ENCODE data around the gene UPF1.

Gene UPF1

DNA sequence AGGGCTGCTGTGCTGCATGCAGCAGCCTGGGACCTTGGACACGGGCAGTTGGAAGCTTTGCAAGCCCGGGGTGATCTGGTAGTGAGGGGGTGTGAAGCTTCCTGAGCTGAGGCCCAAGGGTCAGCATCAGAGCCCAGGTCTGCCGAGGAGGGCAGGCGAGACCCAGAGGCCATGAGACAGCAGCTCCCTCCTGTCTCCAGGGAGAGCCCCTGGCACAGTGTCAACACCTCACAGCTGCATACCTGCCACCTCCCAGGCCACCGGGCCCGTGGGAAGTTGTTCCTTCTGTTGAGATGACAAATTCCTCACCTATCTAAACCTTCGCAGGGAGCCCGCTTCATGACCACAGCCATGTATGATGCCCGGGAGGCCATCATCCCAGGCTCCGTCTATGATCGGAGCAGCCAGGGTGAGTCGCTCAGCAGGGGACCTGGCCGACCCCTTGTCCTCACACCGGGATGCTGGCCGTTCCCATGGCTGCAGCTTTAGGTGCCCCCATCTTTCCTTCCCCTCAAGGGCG, 32.1 kb downstream of the UPF1 start:
- peaks cover 31% of the 10 kb centered on the region for H3K4me1 ChIP-seq (ENCODE audit: low read length)
- H3K4me3 ChIP-seq (ENCODE audit: low read length), result no peak overlapping the region
- H3K9ac ChIP-seq (ENCODE audit: low read length), result no peak overlapping the region
- H3K79me2 ChIP-seq (ENCODE audit: low read length), result peaks cover 40% of the 10 kb centered on the region
- H3K36me3 ChIP-seq (replicated peaks; ENCODE audit: insufficient read depth, low read length), result peaks cover 26% of the 10 kb centered on the region
- H3F3A ChIP-seq (ENCODE audit: insufficient read depth, low read length), result peaks cover 20% of the 10 kb centered on the region; the same call in 1 of the 2 replicates
- H3K27me3 ChIP-seq (replicated peaks; ENCODE audit: insufficient read depth, low read length), result no peaks in the 10 kb centered on the region
- no peak overlapping the region for H3K4me2 ChIP-seq (ENCODE audit: low read depth, low read length)
- no peaks in the 10 kb centered on the region for H4K20me1 ChIP-seq (ENCODE audit: insufficient read depth, low read length)
- DNase-seq, result no peak
- H3K9me2 ChIP-seq (replicated peaks; ENCODE audit: insufficient read depth, low read length), result no peaks in the 10 kb centered on the region
- no peak for TF ChIP-seq EZH2 (optimal IDR thresholded peaks at IDR 0.05; ENCODE audit: low read depth, low read length)
- TF ChIP-seq EZH2phosphoT487 (IDR thresholded peaks at IDR 0.05; ENCODE audit: low read length), result no peak
- TF ChIP-seq, protein P1, sequence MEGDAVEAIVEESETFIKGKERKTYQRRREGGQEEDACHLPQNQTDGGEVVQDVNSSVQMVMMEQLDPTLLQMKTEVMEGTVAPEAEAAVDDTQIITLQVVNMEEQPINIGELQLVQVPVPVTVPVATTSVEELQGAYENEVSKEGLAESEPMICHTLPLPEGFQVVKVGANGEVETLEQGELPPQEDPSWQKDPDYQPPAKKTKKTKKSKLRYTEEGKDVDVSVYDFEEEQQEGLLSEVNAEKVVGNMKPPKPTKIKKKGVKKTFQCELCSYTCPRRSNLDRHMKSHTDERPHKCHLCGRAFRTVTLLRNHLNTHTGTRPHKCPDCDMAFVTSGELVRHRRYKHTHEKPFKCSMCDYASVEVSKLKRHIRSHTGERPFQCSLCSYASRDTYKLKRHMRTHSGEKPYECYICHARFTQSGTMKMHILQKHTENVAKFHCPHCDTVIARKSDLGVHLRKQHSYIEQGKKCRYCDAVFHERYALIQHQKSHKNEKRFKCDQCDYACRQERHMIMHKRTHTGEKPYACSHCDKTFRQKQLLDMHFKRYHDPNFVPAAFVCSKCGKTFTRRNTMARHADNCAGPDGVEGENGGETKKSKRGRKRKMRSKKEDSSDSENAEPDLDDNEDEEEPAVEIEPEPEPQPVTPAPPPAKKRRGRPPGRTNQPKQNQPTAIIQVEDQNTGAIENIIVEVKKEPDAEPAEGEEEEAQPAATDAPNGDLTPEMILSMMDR (IDR thresholded peaks at IDR 0.05; ENCODE audit: low read length), result no peak
- H3K9me3 ChIP-seq (replicated peaks; ENCODE audit: insufficient read depth, low read length), result no peaks in the 10 kb centered on the region
- no peak overlapping the region for H3K27ac ChIP-seq (ENCODE audit: low read length)
- H2AFZ ChIP-seq (ENCODE audit: low read length), result no peak overlapping the region

DNA sequence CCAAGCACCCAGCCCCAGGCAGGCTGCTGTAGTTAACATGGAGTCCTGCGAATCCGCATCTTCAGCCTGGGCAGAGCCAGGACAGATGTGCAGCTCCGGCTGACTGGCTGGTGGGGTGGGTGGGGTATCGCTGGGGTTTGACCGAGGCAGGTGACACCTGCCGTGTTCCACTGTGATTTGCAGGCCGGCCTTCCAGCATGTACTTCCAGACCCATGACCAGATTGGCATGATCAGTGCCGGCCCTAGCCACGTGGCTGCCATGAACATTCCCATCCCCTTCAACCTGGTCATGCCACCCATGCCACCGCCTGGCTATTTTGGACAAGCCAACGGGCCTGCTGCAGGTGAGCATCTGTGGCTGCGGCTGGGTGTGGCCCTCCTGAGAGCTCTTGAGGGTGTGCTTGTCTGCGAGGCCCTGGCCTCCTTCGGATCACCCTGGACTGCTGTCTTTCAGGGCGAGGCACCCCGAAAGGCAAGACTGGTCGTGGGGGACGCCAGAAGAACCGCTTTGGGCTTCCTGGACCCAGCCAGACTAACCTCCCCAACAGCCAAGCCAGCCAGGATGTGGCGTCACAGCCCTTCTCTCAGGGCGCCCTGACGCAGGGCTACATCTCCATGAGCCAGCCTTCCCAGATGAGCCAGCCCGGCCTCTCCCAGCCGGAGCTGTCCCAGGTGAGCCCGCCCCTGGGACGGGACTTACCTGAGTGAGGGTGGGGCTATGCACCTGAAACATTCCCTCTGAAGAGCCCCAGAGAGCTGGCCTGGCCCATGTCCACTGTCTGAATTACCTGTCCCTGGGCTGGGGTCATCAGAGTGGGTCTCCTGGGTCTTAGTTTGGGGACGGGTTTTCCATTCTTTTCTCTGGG, 33.6 kb downstream of the UPF1 start:
- peaks cover 17% of the 10 kb centered on the region for H3K4me1 ChIP-seq (ENCODE audit: low read length)
- H3K79me2 ChIP-seq (ENCODE audit: low read length), result peaks cover 28% of the 10 kb centered on the region; the same call in 1 of the 2 replicates
- H3K9me3 ChIP-seq (replicated peaks; ENCODE audit: insufficient read depth, low read length), result no peaks in the 10 kb centered on the region
- no peak overlapping the region for H2AFZ ChIP-seq (ENCODE audit: low read length)
- DNase-seq, result no peak
- no peaks in the 10 kb centered on the region for H3K9me2 ChIP-seq (replicated peaks; ENCODE audit: insufficient read depth, low read length)
- no peak overlapping the region for H3K4me3 ChIP-seq (ENCODE audit: low read length)
- no peaks in the 10 kb centered on the region for H4K20me1 ChIP-seq (ENCODE audit: insufficient read depth, low read length)
- H3K27me3 ChIP-seq (replicated peaks; ENCODE audit: insufficient read depth, low read length), result no peaks in the 10 kb centered on the region
- peaks cover 22% of the 10 kb centered on the region for H3K36me3 ChIP-seq (replicated peaks; ENCODE audit: insufficient read depth, low read length)
- no peak overlapping the region for H3K27ac ChIP-seq (ENCODE audit: low read length)
- H3F3A ChIP-seq (ENCODE audit: insufficient read depth, low read length), result peaks cover 15% of the 10 kb centered on the region; the same call in 1 of the 2 replicates
- TF ChIP-seq EZH2 (optimal IDR thresholded peaks at IDR 0.05; ENCODE audit: low read depth, low read length), result no peak
- TF ChIP-seq, protein P1 (IDR thresholded peaks at IDR 0.05; ENCODE audit: low read length), result no peak
- no peak for TF ChIP-seq EZH2phosphoT487 (IDR thresholded peaks at IDR 0.05; ENCODE audit: low read length)
- H3K4me2 ChIP-seq (ENCODE audit: low read depth, low read length), result no peak overlapping the region
- no peak overlapping the region for H3K9ac ChIP-seq (ENCODE audit: low read length)

DNA sequence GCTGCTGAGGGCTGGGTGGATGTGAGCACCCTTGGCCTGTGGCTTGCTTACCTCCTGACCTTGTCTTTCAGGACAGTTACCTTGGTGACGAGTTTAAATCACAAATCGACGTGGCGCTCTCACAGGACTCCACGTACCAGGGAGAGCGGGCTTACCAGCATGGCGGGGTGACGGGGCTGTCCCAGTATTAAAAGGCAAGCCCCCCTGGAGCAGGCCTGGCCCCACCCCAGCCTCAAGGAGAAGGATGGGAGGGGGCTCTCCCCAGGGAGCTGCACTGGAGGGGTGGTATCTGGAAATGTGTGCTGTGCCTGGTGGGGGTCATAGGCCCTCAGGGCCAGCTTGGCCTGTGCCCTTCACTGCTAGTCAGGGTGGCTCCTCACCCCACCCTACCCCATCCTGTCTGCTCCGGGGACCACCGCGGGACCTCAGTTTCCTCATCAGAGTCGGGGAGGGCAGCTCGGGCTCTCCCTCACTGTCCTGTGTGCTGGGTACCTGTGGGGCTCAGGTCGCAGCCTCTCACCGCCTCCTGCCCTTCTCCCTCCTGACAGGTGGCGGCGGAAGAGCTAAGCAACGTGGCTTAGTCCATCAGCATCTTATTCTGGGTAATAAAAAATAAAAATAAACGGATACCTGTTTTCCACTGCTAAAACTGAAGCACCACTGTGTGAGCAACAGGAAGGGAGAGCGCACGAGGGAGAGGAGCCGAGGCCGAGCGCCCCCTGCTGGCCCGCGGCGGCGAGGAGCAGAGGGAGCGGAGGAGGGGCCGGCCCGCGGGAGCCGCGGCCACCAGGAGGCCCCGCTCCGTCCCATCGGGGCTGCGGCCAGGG, 34.4 kb downstream of the UPF1 start:
- no peaks in the 10 kb centered on the region for H3K9me2 ChIP-seq (replicated peaks; ENCODE audit: insufficient read depth, low read length)
- no peak overlapping the region for H3K4me2 ChIP-seq (ENCODE audit: low read depth, low read length)
- peaks cover 8% of the 10 kb centered on the region for H3K4me1 ChIP-seq (ENCODE audit: low read length)
- H2AFZ ChIP-seq (ENCODE audit: low read length), result no peak overlapping the region
- no peaks in the 10 kb centered on the region for H4K20me1 ChIP-seq (ENCODE audit: insufficient read depth, low read length)
- H3K27ac ChIP-seq (ENCODE audit: low read length), result no peak overlapping the region
- no peaks in the 10 kb centered on the region for H3K27me3 ChIP-seq (replicated peaks; ENCODE audit: insufficient read depth, low read length)
- peaks cover 7% of the 10 kb centered on the region; the same call in 1 of the 2 replicates for H3F3A ChIP-seq (ENCODE audit: insufficient read depth, low read length)
- TF ChIP-seq EZH2phosphoT487 (IDR thresholded peaks at IDR 0.05; ENCODE audit: low read length), result no peak
- TF ChIP-seq, protein P1 (IDR thresholded peaks at IDR 0.05; ENCODE audit: low read length), result peak; percentile 70
- H3K9ac ChIP-seq (ENCODE audit: low read length), result no peak overlapping the region
- no peak overlapping the region for H3K4me3 ChIP-seq (ENCODE audit: low read length)
- DNase-seq, result no peak
- H3K79me2 ChIP-seq (ENCODE audit: low read length), result peaks cover 22% of the 10 kb centered on the region; the same call in 1 of the 2 replicates
- peaks cover 22% of the 10 kb centered on the region for H3K36me3 ChIP-seq (replicated peaks; ENCODE audit: insufficient read depth, low read length)
- H3K9me3 ChIP-seq (replicated peaks; ENCODE audit: insufficient read depth, low read length), result no peaks in the 10 kb centered on the region
